Mucosa of stomach (tissue), 1 donor: Measurements from ENCODE around the gene GNB1L.
"Not testable (repeated sequence)": the region's sequence is repeated elsewhere in the genome, so short reads cannot be mapped to it uniquely, and the experiment has no call there.

ENCODE experiments used
- H3K27me3 ChIP-seq: one replicate; pipeline ENCODE4 v1.7.0; 2013; ENCODE audit warnings: mild to moderate bottlenecking, low read length; ENCODE audit not compliant: control insufficient read depth, insufficient read depth
- H3K36me3 ChIP-seq: one replicate; pipeline ENCODE4 v1.7.0; 2013; ENCODE audit warnings: low read length; ENCODE audit not compliant: control insufficient read depth, insufficient read depth
- H3K4me1 ChIP-seq: one replicate; pipeline ENCODE4 v1.7.0; 2013; ENCODE audit warnings: mild to moderate bottlenecking, low read length; ENCODE audit not compliant: control insufficient read depth, insufficient read depth
- H3K4me3 ChIP-seq: one replicate; pipeline ENCODE4 v1.7.0; 2013; ENCODE audit warnings: low read length
- H3K9ac ChIP-seq: one replicate; pipeline ENCODE4 v1.7.0; 2013; ENCODE audit warnings: mild to moderate bottlenecking, low read length, moderate library complexity
- H3K9me3 ChIP-seq: one replicate; pipeline ENCODE4 v1.7.0; 2013; ENCODE audit warnings: mild to moderate bottlenecking, low read length, moderate library complexity; ENCODE audit not compliant: control insufficient read depth
- donor health status: Pancreatic carcinoma.

Gene GNB1L

GRCh38 chr22:19885841-19886592, 31.3 kb upstream of the GNB1L start:
- Histone ChIP-seq H3K27me3 (no peaks in the 10 kb centered on the region), H3K4me1 (no peaks in the 10 kb centered on the region), H3K9me3 (no peaks in the 10 kb centered on the region), H3K4me3 (no peak overlapping the region), H3K36me3 (no peaks in the 10 kb centered on the region), H3K9ac (no peak overlapping the region)

GRCh38 chr22:19884954-19885751, 30.5 kb upstream of the GNB1L start:
- H3K4me1 ChIP-seq: no peaks in the 10 kb centered on the region
- H3K9me3 ChIP-seq: no peaks in the 10 kb centered on the region
- no peaks in the 10 kb centered on the region for H3K36me3 ChIP-seq
- no peak overlapping the region for H3K9ac ChIP-seq
- H3K27me3 ChIP-seq: no peaks in the 10 kb centered on the region
- H3K4me3 ChIP-seq: no peak overlapping the region

GRCh38 chr22:19884161-19884953, 29.7 kb upstream of the GNB1L start:
- no peaks in the 10 kb centered on the region for H3K36me3 ChIP-seq

GRCh38 chr22:19883446-19883845, 28.8 kb upstream of the GNB1L start:
- not testable (repeated sequence) for H3K4me3 ChIP-seq, H3K36me3 ChIP-seq, H3K27me3 ChIP-seq, H3K4me1 ChIP-seq, H3K9me3 ChIP-seq, H3K9ac ChIP-seq

More at GRCh38 chr22:19884161-19884953, 29.7 kb upstream of the GNB1L start:
- no peaks in the 10 kb centered on the region for H3K9me3 ChIP-seq
- no peak overlapping the region for H3K4me3 ChIP-seq
- no peaks in the 10 kb centered on the region for H3K27me3 ChIP-seq
- no peaks in the 10 kb centered on the region for H3K4me1 ChIP-seq
- H3K9ac ChIP-seq: no peak overlapping the region

GRCh38 chr22:19882446-19883381, 28.0 kb upstream of the GNB1L start:
- H3K4me1 ChIP-seq: no peaks in the 10 kb centered on the region

GRCh38 chr22:19880786-19881569, 26.3 kb upstream of the GNB1L start:
- no peaks in the 10 kb centered on the region for H3K9me3 ChIP-seq
- no peak overlapping the region for H3K9ac ChIP-seq
- H3K27me3 ChIP-seq: no peaks in the 10 kb centered on the region
- H3K4me1 ChIP-seq: no peaks in the 10 kb centered on the region
- no peak overlapping the region for H3K4me3 ChIP-seq
- no peaks in the 10 kb centered on the region for H3K36me3 ChIP-seq

More at GRCh38 chr22:19882446-19883381, 28.0 kb upstream of the GNB1L start:
- H3K9me3 ChIP-seq: no peaks in the 10 kb centered on the region
- H3K36me3 ChIP-seq: no peaks in the 10 kb centered on the region
- H3K27me3 ChIP-seq: no peaks in the 10 kb centered on the region
- H3K4me3 ChIP-seq: no peak overlapping the region
- H3K9ac ChIP-seq: no peak overlapping the region

- Histone ChIP-seq H3K9me3 (no peaks in the 10 kb centered on the region), H3K27me3 (no peaks in the 10 kb centered on the region), H3K36me3 (no peaks in the 10 kb centered on the region), H3K4me3 (no peak overlapping the region), H3K4me1 (peaks cover 2% of the 10 kb centered on the region), H3K9ac (no peak overlapping the region)
Measured at GRCh38 chr22:19879992-19880785, 25.5 kb upstream of the GNB1L start.

GRCh38 chr22:19879643-19879991, 24.9 kb upstream of the GNB1L start:
- Histone ChIP-seq H3K9me3 (no peaks in the 10 kb centered on the region), H3K27me3 (no peaks in the 10 kb centered on the region), H3K4me3 (no peak overlapping the region), H3K4me1 (peaks cover 8% of the 10 kb centered on the region), H3K36me3 (no peaks in the 10 kb centered on the region), H3K9ac (no peak overlapping the region)

GRCh38 chr22:19879246-19879570, 24.5 kb upstream of the GNB1L start:
- H3K4me1 ChIP-seq: peaks cover 11% of the 10 kb centered on the region
- H3K4me3 ChIP-seq: no peak overlapping the region
- H3K27me3 ChIP-seq: no peaks in the 10 kb centered on the region
- H3K9me3 ChIP-seq: no peaks in the 10 kb centered on the region
- no peaks in the 10 kb centered on the region for H3K36me3 ChIP-seq
- H3K9ac ChIP-seq: no peak overlapping the region

- Histone ChIP-seq H3K9ac (no peak overlapping the region), H3K4me3 (no peak overlapping the region), H3K36me3 (no peaks in the 10 kb centered on the region), H3K27me3 (no peaks in the 10 kb centered on the region), H3K4me1 (peaks cover 17% of the 10 kb centered on the region), H3K9me3 (no peaks in the 10 kb centered on the region)
Measured at GRCh38 chr22:19878461-19879245, 24.0 kb upstream of the GNB1L start.
